Body of pancreas (tissue), 4 donors: ENCODE results near the gene DHX34. TPM values are rescaled to one million over a fixed set of nuclear protein-coding genes. Genes with fewer than 3 reads are reported as not detected.

Source experiments
- ATAC-seq: fragments of 150-250 bp; one replicate; pipeline ENCODE4 v1.9.1; 2016
- DNase-seq, 4 donors: peaks; one replicate each; pipeline ENCODE4 v3.0.0-alpha.2; 2019
- H3K27ac ChIP-seq, 4 donors: fragments of 200-600 bp; sonication (generic); 1 replicate in 3 of 4; 2 replicates in 1 of 4; pipeline versions ENCODE4 v1.5.1 to v1.6.1; 2016 to 2019; ENCODE audit warnings: mild to moderate bottlenecking in 1 of 4, mixed read lengths in 1 of 4, moderate library complexity in 1 of 4
- H3K27me3 ChIP-seq, 2 donors: fragments of 200-600 bp; sonication (generic); one replicate each; pipeline ENCODE4 v1.6.0; 2016; ENCODE audit warnings: mild to moderate bottlenecking in 1 of 2
- H3K36me3 ChIP-seq, 2 donors: fragments of 200-600 bp; sonication (generic); replicated peaks in 1 of 2; 2 replicates each; pipeline ENCODE4 v1.5.1; 2016; ENCODE audit warnings: low read depth in 2 of 2; ENCODE audit not compliant: insufficient read depth in 1 of 2
- H3K4me1 ChIP-seq: fragments of 200-600 bp; sonication (generic); one replicate; pipeline ENCODE4 v1.6.0; 2016
- H3K4me3 ChIP-seq, 2 donors: fragments of 200-600 bp; sonication (generic); 1 replicate in 1 of 2; 2 replicates in 1 of 2; pipeline ENCODE4 v1.5.1; 2016 to 2019
- H3K9me3 ChIP-seq, 3 donors: fragments of 200-600 bp; sonication (generic); 1 replicate in 2 of 3; 2 replicates in 1 of 3; pipeline ENCODE4 v1.5.1; 2016
- POLR2A ChIP-seq, 3 donors: fragments of 450-650 bp; IDR thresholded peaks; one replicate each; pipeline ENCODE4 v1.6.1; 2016; ENCODE audit warnings: antibody characterized with exemption in 3 of 3, mild to moderate bottlenecking in 2 of 3
- WGBS, 2 donors: methylation state at CpG; one replicate each; pipeline ENCODE4 v1.1.5; 2017; 5-methylcytosine and 5-hydroxymethylcytosine counted together
- intact Hi-C: fragments of 100-400 bp; cut with DNase I; formaldehyde crosslinking; loops from one replicate; pipeline ENCODE4 v1.15.1; 2023
- total RNA-seq, 2 donors: library from RNA; depleted of rRNA; stranded (reverse); fragments of >200 nt; gene quantifications; one replicate each; pipeline ENCODE4 v1.1.0, GENCODE V29; 2016
- TF ChIP-seq, protein P1 (sequence below), 7 experiments: fragments of 450-650 bp in 4 of 7; fragments of 200-600 bp in 3 of 7; sonication (generic) in 3 of 7; IDR thresholded peaks; one replicate each; pipeline ENCODE4 v1.5.1; 2016 to 2019; ENCODE audit warnings: antibody characterized with exemption in 7 of 7

The DHX34 gene
- total RNA-seq, 2 donors from 2014 or later, result 16.1 to 50.4 TPM

DNA sequence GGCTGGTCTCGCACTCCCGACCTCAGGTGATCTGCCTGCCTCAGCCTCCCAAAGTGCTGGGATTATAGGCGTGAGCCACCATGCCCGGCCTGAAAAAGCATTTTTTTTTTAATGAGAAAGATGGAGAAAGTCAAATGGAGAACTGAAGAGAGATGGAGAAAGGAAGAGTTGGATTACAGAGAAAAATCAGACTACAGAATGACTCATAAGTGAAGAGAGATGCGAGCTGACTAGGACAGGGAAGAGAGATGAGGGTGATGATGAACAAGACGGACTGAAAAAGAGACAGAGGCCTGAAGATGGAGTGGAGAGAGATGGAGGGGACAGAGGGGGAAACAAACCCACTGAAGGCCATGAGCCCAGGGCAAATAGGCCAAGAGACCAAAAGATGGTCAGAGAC lies 1.5 kb downstream of the DHX34 start:
- no peak overlapping the region for H3K27ac ChIP-seq
- intact Hi-C loops, result no loop called here
- 81 to 85% methylated on average over 6 of the region's 6 CpGs for WGBS, 2 donors

DNA sequence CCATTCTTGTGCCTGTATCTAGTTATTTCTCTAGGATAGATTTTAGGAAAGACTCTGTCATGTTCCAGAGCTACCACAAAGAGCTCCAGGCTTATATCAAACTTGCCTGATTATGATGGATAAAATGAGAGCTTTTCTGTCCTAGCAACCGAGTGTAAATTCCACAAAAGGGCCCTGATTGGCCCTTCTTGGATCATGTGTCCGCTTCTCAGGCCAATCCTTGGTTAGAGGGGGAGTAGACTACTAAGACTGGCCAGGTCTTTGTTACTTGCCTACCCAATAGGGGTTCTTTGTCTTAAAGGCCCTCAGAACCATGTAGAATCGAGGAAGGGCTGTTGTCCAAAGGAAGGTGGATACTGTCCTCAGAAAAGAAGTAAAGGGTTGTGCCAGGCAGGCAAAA lies 2.4 kb downstream of the DHX34 start:
- Histone ChIP-seq H3K27ac (no peak overlapping the region), H3K4me1 (peaks cover 36% of the 10 kb centered on the region), H3K36me3 (peaks cover 0 to 14% of the 10 kb centered on the region in 2 donors), H3K4me3 (no peak overlapping the region), H3K27me3 (no peaks in the 10 kb centered on the region), H3K9me3 (no peaks in the 10 kb centered on the region)
- TF ChIP-seq POLR2A (IDR thresholded peaks at IDR 0.05), result no peak
- TF ChIP-seq, protein P1, sequence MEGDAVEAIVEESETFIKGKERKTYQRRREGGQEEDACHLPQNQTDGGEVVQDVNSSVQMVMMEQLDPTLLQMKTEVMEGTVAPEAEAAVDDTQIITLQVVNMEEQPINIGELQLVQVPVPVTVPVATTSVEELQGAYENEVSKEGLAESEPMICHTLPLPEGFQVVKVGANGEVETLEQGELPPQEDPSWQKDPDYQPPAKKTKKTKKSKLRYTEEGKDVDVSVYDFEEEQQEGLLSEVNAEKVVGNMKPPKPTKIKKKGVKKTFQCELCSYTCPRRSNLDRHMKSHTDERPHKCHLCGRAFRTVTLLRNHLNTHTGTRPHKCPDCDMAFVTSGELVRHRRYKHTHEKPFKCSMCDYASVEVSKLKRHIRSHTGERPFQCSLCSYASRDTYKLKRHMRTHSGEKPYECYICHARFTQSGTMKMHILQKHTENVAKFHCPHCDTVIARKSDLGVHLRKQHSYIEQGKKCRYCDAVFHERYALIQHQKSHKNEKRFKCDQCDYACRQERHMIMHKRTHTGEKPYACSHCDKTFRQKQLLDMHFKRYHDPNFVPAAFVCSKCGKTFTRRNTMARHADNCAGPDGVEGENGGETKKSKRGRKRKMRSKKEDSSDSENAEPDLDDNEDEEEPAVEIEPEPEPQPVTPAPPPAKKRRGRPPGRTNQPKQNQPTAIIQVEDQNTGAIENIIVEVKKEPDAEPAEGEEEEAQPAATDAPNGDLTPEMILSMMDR (IDR thresholded peaks at IDR 0.05), result no peak
- ATAC-seq, result no peak
- WGBS, 2 donors, result 85 to 90% methylated on average over 3 of the region's 3 CpGs
- intact Hi-C loops, result no loop called here
- no peak for DNase-seq

More for the DNA sequence above, 1.5 kb downstream of the DHX34 start:
- peaks cover 0 to 9% of the 10 kb centered on the region in 2 donors for H3K36me3 ChIP-seq
- TF ChIP-seq POLR2A (IDR thresholded peaks at IDR 0.05), result no peak
- TF ChIP-seq, protein P1 (IDR thresholded peaks at IDR 0.05), result no peak
- no peaks in the 10 kb centered on the region for H3K9me3 ChIP-seq
- no peaks in the 10 kb centered on the region for H3K27me3 ChIP-seq
- H3K4me1 ChIP-seq, result peaks cover 36% of the 10 kb centered on the region
- DNase-seq, result no peak
- ATAC-seq, result no peak
- H3K4me3 ChIP-seq, result no peak overlapping the region

DNA sequence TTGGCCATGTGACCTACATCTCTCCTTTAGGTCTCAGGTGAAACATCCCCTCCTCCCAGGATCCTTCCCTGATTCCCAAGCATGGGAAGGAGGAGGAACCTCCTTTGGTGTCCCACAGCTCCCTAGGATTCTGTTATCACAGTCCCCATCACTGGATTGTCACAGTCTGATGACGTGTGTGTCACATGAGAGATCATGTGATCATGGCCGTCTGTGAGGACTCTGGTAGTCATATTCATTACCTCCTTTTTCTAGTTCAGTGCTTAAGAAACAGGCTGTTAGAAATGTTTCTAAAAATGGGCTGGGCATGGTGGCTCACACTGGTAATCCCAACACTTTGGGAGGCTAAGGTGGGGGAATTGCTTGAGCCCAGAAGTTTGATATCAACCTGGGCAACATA lies 3.0 kb downstream of the DHX34 start:
- ATAC-seq, result no peak
- no peak overlapping the region for H3K4me3 ChIP-seq
- no peak for DNase-seq
- WGBS, 2 donors, result 50 to 53% methylated on average over 2 of the region's 2 CpGs
- peaks cover 36% of the 10 kb centered on the region for H3K4me1 ChIP-seq
- H3K27me3 ChIP-seq, result no peaks in the 10 kb centered on the region
- no peaks in the 10 kb centered on the region for H3K9me3 ChIP-seq
- H3K27ac ChIP-seq, result no peak overlapping the region
- no peak for TF ChIP-seq POLR2A (IDR thresholded peaks at IDR 0.05)
- TF ChIP-seq, protein P1 (IDR thresholded peaks at IDR 0.05), result no peak
- H3K36me3 ChIP-seq, result peaks cover 0 to 15% of the 10 kb centered on the region in 2 donors
- intact Hi-C loops, result no loop called here

DNA sequence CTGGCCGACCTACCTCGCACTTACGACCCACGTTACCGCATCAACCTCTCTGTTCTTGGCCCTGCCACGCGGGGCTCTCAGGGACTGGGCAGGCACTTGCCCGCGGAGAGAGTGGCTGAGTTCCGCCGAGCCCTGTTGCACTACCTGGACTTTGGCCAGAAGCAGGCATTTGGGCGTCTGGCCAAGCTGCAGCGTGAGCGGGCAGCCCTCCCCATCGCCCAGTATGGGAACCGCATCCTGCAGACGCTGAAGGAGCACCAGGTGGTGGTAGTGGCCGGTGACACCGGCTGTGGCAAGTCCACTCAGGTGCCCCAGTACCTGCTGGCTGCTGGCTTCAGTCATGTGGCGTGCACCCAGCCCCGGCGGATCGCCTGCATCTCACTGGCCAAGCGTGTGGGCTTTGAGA lies 4.2 kb downstream of the DHX34 start:
- H3K36me3 ChIP-seq, result peaks cover 7 to 26% of the 10 kb centered on the region in 2 donors
- no peaks in the 10 kb centered on the region for H3K27me3 ChIP-seq
- H3K27ac ChIP-seq, result no peak overlapping the region
- intact Hi-C loops, result no loop called here
- 39 to 58% methylated on average over 13 to 22 of the region's 24 CpGs for WGBS, 2 donors
- TF ChIP-seq POLR2A (IDR thresholded peaks at IDR 0.05), result no peak
- TF ChIP-seq, protein P1 (IDR thresholded peaks at IDR 0.05), result peak in 2 of 7 experiments; percentile 18
- H3K9me3 ChIP-seq, result no peaks in the 10 kb centered on the region
- H3K4me3 ChIP-seq, result no peak overlapping the region
- DNase-seq (peak; percentile 65 to 84 (median 78)), ATAC-seq (no peak)
- peaks cover 35% of the 10 kb centered on the region for H3K4me1 ChIP-seq

DNA sequence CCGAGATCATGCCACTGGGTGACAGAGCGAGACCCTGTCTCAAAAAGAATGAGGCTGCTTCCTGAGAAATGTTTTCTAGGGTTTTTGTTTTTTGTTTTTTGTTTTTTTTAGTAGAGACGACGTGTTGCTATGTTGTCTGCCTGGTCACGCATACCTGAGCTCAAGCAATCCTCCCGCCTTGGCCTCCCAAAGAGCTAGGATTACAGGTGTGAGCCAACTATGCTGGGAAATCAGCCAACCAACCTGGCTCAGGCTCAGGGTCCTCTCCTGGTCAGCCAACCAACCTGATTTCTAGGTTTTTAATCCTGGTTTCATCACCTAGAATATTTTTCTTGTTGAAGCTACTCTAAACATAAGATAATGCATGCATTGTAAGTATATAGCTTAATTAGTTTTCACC lies 7.8 kb downstream of the DHX34 start:
- intact Hi-C loops, result no loop called here
- 71 to 80% methylated on average over 6 of the region's 6 CpGs for WGBS, 2 donors
- no peaks in the 10 kb centered on the region for H3K9me3 ChIP-seq
- no peaks in the 10 kb centered on the region for H3K27me3 ChIP-seq
- TF ChIP-seq POLR2A (IDR thresholded peaks at IDR 0.05), result no peak
- TF ChIP-seq, protein P1 (IDR thresholded peaks at IDR 0.05), result no peak
- ATAC-seq, result no peak
- H3K36me3 ChIP-seq, result peaks cover 7 to 37% of the 10 kb centered on the region in 2 donors
- H3K4me1 ChIP-seq, result peaks cover 14% of the 10 kb centered on the region
- H3K27ac ChIP-seq, result no peak overlapping the region
- peak in 2 of 4 donors; percentile 50 to 52 for DNase-seq
- H3K4me3 ChIP-seq, result no peak overlapping the region
